HG02840 (cell line): ENCODE results near the gene TRIM34.
"Not testable (repeated sequence)": the region's sequence is repeated elsewhere in the genome, so short reads cannot be mapped to it uniquely, and the experiment has no call there.

Source experiments
- ATAC-seq: cut with Tn5 transposase; IDR thresholded peaks from one replicate; pipeline ENCODE4 v1.9.1; 2021; ENCODE audit warnings: mild to moderate bottlenecking, moderate library complexity, moderate number of reproducible peaks; ENCODE audit not compliant: unreplicated experiment, low FRiP score

Gene TRIM34

GRCh38 chr11:5683620-5684019 is 58.8 kb downstream of the TRIM34 start:
- not testable (repeated sequence) for ATAC-seq

- ATAC-seq: no peak
These were observed 59.3 kb downstream of the TRIM34 start for GRCh38 chr11:5684036-5684645.

GRCh38 chr11:5684646-5685362 is 60.0 kb downstream of the TRIM34 start, which contains the start of gene TRIM5:
TSS of gene TRIM5 (minus strand) at chr11:5685074. CDS start at chr11:5680177, 4,897 bp downstream.
- ATAC-seq: peak; percentile 72

- no peak for ATAC-seq
These were observed 61.6 kb downstream of the TRIM34 start for GRCh38 chr11:5686426-5686825.

GRCh38 chr11:5688482-5688881 is 63.7 kb downstream of the TRIM34 start:
- ATAC-seq: no peak

- ATAC-seq: peak; percentile 77
These were observed 64.8 kb downstream of the TRIM34 start, which contains the start of gene TRIM22 for GRCh38 chr11:5689551-5689983. TSS of gene TRIM22 (plus strand) at chr11:5689790. CDS start at chr11:5696233, 6,443 bp downstream.

GRCh38 chr11:5690216-5690615 is 65.4 kb downstream of the TRIM34 start:
- no peak for ATAC-seq

GRCh38 chr11:5690736-5691135 is 65.9 kb downstream of the TRIM34 start:
- no peak for ATAC-seq

GRCh38 chr11:5691238-5691963 is 66.6 kb downstream of the TRIM34 start:
- not testable (repeated sequence) for ATAC-seq

GRCh38 chr11:5691964-5692361 is 67.2 kb downstream of the TRIM34 start:
- no peak for ATAC-seq
